SK-N-SH (cell line): ENCODE data around the gene MAP4K5. TPM values are rescaled to one million over a fixed set of nuclear protein-coding genes. Genes with fewer than 3 reads are reported as not detected.

Source experiments
- CTCF ChIA-PET: fragments of 300-600, 350-600 bp; formaldehyde crosslinking; extraction: SDS; loops from one replicate; lab custom pipeline; 2021; lab: Yijun Ruan, JAX
- POLR2A ChIA-PET: fragments of 350-600 bp; sonication (Branson Sonifier 250); formaldehyde crosslinking; extraction: SDS; loops from one replicate; lab custom pipeline; 2020; ENCODE audit warnings: antibody characterized with exemption, inconsistent platforms; lab: Yijun Ruan, JAX
- DNase-seq: peaks from one replicate; pipeline ENCODE4 v3.0.0; 2012
- H2AFZ ChIP-seq: fragments of 200-600 bp; sonication (generic); 2 replicates; pipeline ENCODE4 v1.8.1; 2016; ENCODE audit warnings: antibody characterized with exemption, mild to moderate bottlenecking, low read depth
- H3F3A ChIP-seq: fragments of 200-600 bp; sonication (generic); replicated peaks from 2 replicates; pipeline ENCODE3; 2016; ENCODE audit warnings: antibody characterized with exemption, mild to moderate bottlenecking; ENCODE audit not compliant: insufficient read depth
- H3K27ac ChIP-seq, 2 experiments: fragments of 200-500 bp in 1 of 2; fragments of 200-600 bp in 1 of 2; sonication (Bioruptor generic) in 1 of 2; sonication (generic), shearing (Covaris generic) in 1 of 2; 2 replicates each; pipeline versions ENCODE4 v1.5.1 to v1.6.1; 2014 to 2016; ENCODE audit warnings: low read depth in 2 of 2, inconsistent platforms in 1 of 2, low read length in 1 of 2, mild to moderate bottlenecking in 1 of 2, mixed read lengths in 1 of 2
- H3K27me3 ChIP-seq: fragments of 200-600 bp; sonication (generic), shearing (Covaris generic); 2 replicates; pipeline ENCODE4 v1.6.1; 2016; ENCODE audit warnings: mixed run types; ENCODE audit not compliant: insufficient read depth
- H3K36me3 ChIP-seq, 2 experiments: fragments of 200-500 bp in 1 of 2; fragments of 200-600 bp in 1 of 2; sonication (Bioruptor generic) in 1 of 2; sonication (generic) in 1 of 2; replicated peaks in 1 of 2; 2 replicates each; pipeline versions ENCODE3 to v1.5.1; 2014 to 2016; ENCODE audit warnings: low read length in 1 of 2, mild to moderate bottlenecking in 1 of 2; ENCODE audit not compliant: insufficient read depth in 2 of 2, control insufficient read depth in 1 of 2
- H3K4me1 ChIP-seq, 2 experiments: fragments of 200-500 bp in 1 of 2; fragments of 200-600 bp in 1 of 2; sonication (Bioruptor generic) in 1 of 2; sonication (generic), shearing (Covaris generic) in 1 of 2; 2 replicates each; pipeline versions ENCODE4 v1.5.1 to v1.6.1; 2014 to 2016; ENCODE audit warnings: low read depth in 1 of 2, low read length in 1 of 2, mixed run types in 1 of 2; ENCODE audit not compliant: insufficient read depth in 2 of 2, control insufficient read depth in 1 of 2
- H3K4me2 ChIP-seq: fragments of 200-600 bp; sonication (generic), shearing (Covaris generic); 2 replicates; pipeline ENCODE4 v1.6.1; 2017; ENCODE audit warnings: mixed run types
- H3K4me3 ChIP-seq, 2 experiments: fragments of 200-500 bp in 1 of 2; fragments of 200-600 bp in 1 of 2; sonication (Bioruptor generic) in 1 of 2; sonication (generic), shearing (Covaris generic) in 1 of 2; 2 replicates each; pipeline versions ENCODE4 v1.5.1 to v1.8.1; 2014 to 2016; ENCODE audit warnings: low read depth in 2 of 2, inconsistent platforms in 1 of 2, low read length in 1 of 2, mild to moderate bottlenecking in 1 of 2, mixed read lengths in 1 of 2, moderate library complexity in 1 of 2
- H3K79me2 ChIP-seq: fragments of 200-600 bp; sonication (generic); 2 replicates; pipeline ENCODE4 v1.8.1; 2017; ENCODE audit warnings: mild to moderate bottlenecking; ENCODE audit not compliant: insufficient read depth
- H3K9ac ChIP-seq: fragments of 200-600 bp; sonication (generic); 2 replicates; pipeline ENCODE4 v1.6.1; 2017; ENCODE audit warnings: mixed run types
- H3K9me2 ChIP-seq: fragments of 200-600 bp; sonication (generic); 2 replicates; pipeline ENCODE4 v1.6.1; 2017; ENCODE audit warnings: mixed run types
- H3K9me3 ChIP-seq: fragments of 200-600 bp; sonication (generic); 2 replicates; pipeline ENCODE4 v1.6.1; 2017; ENCODE audit warnings: mixed run types, mild to moderate bottlenecking, moderate library complexity
- H4K20me1 ChIP-seq: fragments of 200-600 bp; sonication (generic); 2 replicates; pipeline ENCODE4 v1.6.1; 2017; ENCODE audit warnings: mild to moderate bottlenecking, mixed run types; ENCODE audit not compliant: insufficient read depth
- CHD2 ChIP-seq: fragments of 150-350 bp; IDR thresholded peaks from 2 replicates; pipeline ENCODE4 v1.6.1; 2018; ENCODE audit warnings: low read length; ENCODE audit not compliant: partially characterized antibody
- CTCF ChIP-seq: fragments of 200-600 bp; sonication (generic); IDR thresholded peaks from 2 replicates; pipeline ENCODE4 v1.6.1; 2017; ENCODE audit warnings: antibody characterized with exemption, mild to moderate bottlenecking, moderate library complexity
- EP300 ChIP-seq, 2 experiments: IDR thresholded peaks; 2 replicates each; pipeline versions ENCODE4 v1.4.0 to v1.6.1; 2012; ENCODE audit warnings: borderline replicate concordance in 1 of 2, low read depth in 1 of 2, low read length in 1 of 2
- EZH2phosphoT487 ChIP-seq: fragments of 200-600 bp; sonication (generic); IDR thresholded peaks from 2 replicates; pipeline ENCODE4 v1.6.1; 2017; ENCODE audit warnings: low read depth, mixed run types, mild to moderate bottlenecking, antibody characterized with exemption, moderate library complexity, borderline replicate concordance
- FOXM1 ChIP-seq: IDR thresholded peaks from 2 replicates; pipeline ENCODE4 v1.4.0; 2012; ENCODE audit warnings: low read depth, mild to moderate bottlenecking
- JUND ChIP-seq: IDR thresholded peaks from 2 replicates; pipeline ENCODE4 v1.4.0; 2012
- MEF2A ChIP-seq: IDR thresholded peaks from 2 replicates; pipeline ENCODE4 v1.4.0; 2012; ENCODE audit warnings: low read depth, borderline replicate concordance
- NFIC ChIP-seq: IDR thresholded peaks from 2 replicates; pipeline ENCODE4 v1.4.0; 2012; ENCODE audit warnings: borderline replicate concordance
- PBX3 ChIP-seq: IDR thresholded peaks from 2 replicates; pipeline ENCODE4; 2012
- POLR2AphosphoS5 ChIP-seq: IDR thresholded peaks from 2 replicates; pipeline ENCODE4 v1.6.1; 2012; ENCODE audit warnings: low read depth, low read length
- RFX5 ChIP-seq: IDR thresholded peaks from 2 replicates; pipeline ENCODE4 v1.6.1; 2012; ENCODE audit warnings: mild to moderate bottlenecking, improper control_type of control experiment, low read length
- TAF1 ChIP-seq: IDR thresholded peaks from 2 replicates; pipeline ENCODE4 v1.6.1; 2012; ENCODE audit warnings: low read depth, mild to moderate bottlenecking, low read length, moderate library complexity, borderline replicate concordance
- TCF12 ChIP-seq: IDR thresholded peaks from 2 replicates; pipeline ENCODE4 v1.4.0; 2012
- TEAD4 ChIP-seq: IDR thresholded peaks from 2 replicates; pipeline ENCODE4 v1.4.0; 2012; ENCODE audit warnings: mild to moderate bottlenecking, borderline replicate concordance; ENCODE audit not compliant: insufficient read depth
- USF1 ChIP-seq: IDR thresholded peaks from 2 replicates; pipeline ENCODE4 v1.4.0; 2012; ENCODE audit warnings: low read depth, borderline replicate concordance
- YY1 ChIP-seq: IDR thresholded peaks from 2 replicates; pipeline ENCODE4 v1.4.0; 2012; ENCODE audit warnings: low read depth, mild to moderate bottlenecking
- WGBS: methylation state at CpG from one replicate; pipeline ENCODE4 v1.1.6; 2017; ENCODE audit warnings: low lambda C conversion rate; 5-methylcytosine and 5-hydroxymethylcytosine counted together
- polyA plus RNA-seq, 3 experiments: library from polyadenylated mRNA; depleted of rRNA; stranded (reverse); fragments of >200 nt; gene quantifications; 2 replicates each; pipeline ENCODE4 v1.2.3, GENCODE V29; 2012

The MAP4K5 gene
- polyA plus RNA-seq, 1 of the 3 experiments (the other 2 are of a cell fraction) = 31.8 TPM

- Histone ChIP-seq H3K9me2 (no peaks in the 10 kb centered on the region), H2AFZ (no peak overlapping the region), H3F3A (no peaks in the 10 kb centered on the region), H4K20me1 (no peaks in the 10 kb centered on the region), H3K4me1 (no peaks in the 10 kb centered on the region), H3K9ac (no peak overlapping the region), H3K27ac (no peak overlapping the region), H3K4me3 (no peak overlapping the region), H3K27me3 (no peaks in the 10 kb centered on the region), H3K36me3 (no peaks in the 10 kb centered on the region), H3K79me2 (no peaks in the 10 kb centered on the region), H3K4me2 (no peak overlapping the region), H3K9me3 (no peaks in the 10 kb centered on the region)
- no peak for DNase-seq
- POLR2A ChIA-PET = no interaction called here
- TF ChIP-seq EP300 (IDR thresholded peaks at IDR 0.05; ENCODE audit: borderline replicate concordance in 1 of 2, low read depth in 1 of 2, low read length in 1 of 2) (no peak), TAF1 (no peak), RFX5 (no peak), YY1 (no peak), PBX3 (no peak)
- 94% methylated on average over 5 of the region's 5 CpGs for WGBS
- CTCF ChIA-PET = no interaction called here
Measured at GRCh38 chr14:50375760-50376159, 156.6 kb downstream of the MAP4K5 start.

- CTCF ChIA-PET = interaction anchor here (0.7 to 1.1 kb wide), 2 partner anchors 24 to 31 kb away, joined by 3 read pairs; no protein-coding TSS in a partner anchor
- H3K27ac ChIP-seq = no peak overlapping the region
Measured at GRCh38 chr14:50373959-50374358, 158.4 kb downstream of the MAP4K5 start.

GRCh38 chr14:50371546-50371945 lies 160.8 kb downstream of the MAP4K5 start:
- DNase-seq = no peak
- CTCF ChIA-PET = no interaction called here
- H3F3A ChIP-seq = no peaks in the 10 kb centered on the region
- H3K9ac ChIP-seq = no peak overlapping the region
- no peak overlapping the region for H3K4me2 ChIP-seq
- POLR2A ChIA-PET = no interaction called here
- no peaks in the 10 kb centered on the region for H3K79me2 ChIP-seq
- no peak overlapping the region for H3K4me3 ChIP-seq
- H3K36me3 ChIP-seq = no peaks in the 10 kb centered on the region
- no peaks in the 10 kb centered on the region for H4K20me1 ChIP-seq
- H3K4me1 ChIP-seq = no peaks in the 10 kb centered on the region
- H3K9me2 ChIP-seq = no peaks in the 10 kb centered on the region
- 100% methylated on average over 1 of the region's 4 CpGs for WGBS
- H3K27me3 ChIP-seq = no peaks in the 10 kb centered on the region
- TF ChIP-seq TEAD4 = no peak
- TF ChIP-seq EZH2phosphoT487 = no peak
- no peak for TF ChIP-seq USF1
- TF ChIP-seq POLR2AphosphoS5 = no peak
- TF ChIP-seq YY1 = no peak
- TF ChIP-seq TCF12 = no peak
- no peak for TF ChIP-seq EP300 (IDR thresholded peaks at IDR 0.05; ENCODE audit: borderline replicate concordance in 1 of 2, low read depth in 1 of 2, low read length in 1 of 2)
- TF ChIP-seq FOXM1 = no peak
- TF ChIP-seq JUND = no peak
- TF ChIP-seq RFX5 = no peak
- no peak for TF ChIP-seq CHD2
- no peak for TF ChIP-seq CTCF
- no peak for TF ChIP-seq NFIC
- no peak overlapping the region for H2AFZ ChIP-seq
- no peak overlapping the region for H3K27ac ChIP-seq
- H3K9me3 ChIP-seq = no peaks in the 10 kb centered on the region

More at GRCh38 chr14:50373959-50374358, 158.4 kb downstream of the MAP4K5 start:
- WGBS = 64% methylated on average over 3 of the region's 3 CpGs
- Histone ChIP-seq H3K9ac (no peak overlapping the region), H3K4me2 (no peak overlapping the region), H2AFZ (no peak overlapping the region), H4K20me1 (no peaks in the 10 kb centered on the region), H3K79me2 (no peaks in the 10 kb centered on the region), H3K4me3 (no peak overlapping the region), H3K36me3 (no peaks in the 10 kb centered on the region), H3K9me3 (no peaks in the 10 kb centered on the region), H3K4me1 (no peaks in the 10 kb centered on the region), H3K27me3 (no peaks in the 10 kb centered on the region), H3K9me2 (no peaks in the 10 kb centered on the region), H3F3A (no peaks in the 10 kb centered on the region)
- TF ChIP-seq MEF2A = no peak
- POLR2A ChIA-PET = no interaction called here
- no peak for DNase-seq
